ENCODE results near the gene NRG2. TPM values are rescaled to one million over a fixed set of nuclear protein-coding genes. Genes with fewer than 3 reads are reported as not detected.
A peak's percentile ranks its signal among the peaks of the same experiment; 100 is the strongest.

NRG2 gene
- total and polyA plus RNA-seq, 12 donors, result 0.64 to 6.6 (median 2.9) TPM

- Histone ChIP-seq H3K27me3 (peaks cover 0 to 39% (median 0%) of the 10 kb centered on the region in 7 donors), H3K9me3 (no peaks in the 10 kb centered on the region), H3K4me3 (no peak overlapping the region), H3K36me3 (no peaks in the 10 kb centered on the region), H3K27ac (no peak overlapping the region), H3K4me1 (peaks cover 0 to 9% (median 0%) of the 10 kb centered on the region in 9 donors)
- DNase-seq (no peak), ATAC-seq (no peak)
- TF ChIP-seq, protein P1, sequence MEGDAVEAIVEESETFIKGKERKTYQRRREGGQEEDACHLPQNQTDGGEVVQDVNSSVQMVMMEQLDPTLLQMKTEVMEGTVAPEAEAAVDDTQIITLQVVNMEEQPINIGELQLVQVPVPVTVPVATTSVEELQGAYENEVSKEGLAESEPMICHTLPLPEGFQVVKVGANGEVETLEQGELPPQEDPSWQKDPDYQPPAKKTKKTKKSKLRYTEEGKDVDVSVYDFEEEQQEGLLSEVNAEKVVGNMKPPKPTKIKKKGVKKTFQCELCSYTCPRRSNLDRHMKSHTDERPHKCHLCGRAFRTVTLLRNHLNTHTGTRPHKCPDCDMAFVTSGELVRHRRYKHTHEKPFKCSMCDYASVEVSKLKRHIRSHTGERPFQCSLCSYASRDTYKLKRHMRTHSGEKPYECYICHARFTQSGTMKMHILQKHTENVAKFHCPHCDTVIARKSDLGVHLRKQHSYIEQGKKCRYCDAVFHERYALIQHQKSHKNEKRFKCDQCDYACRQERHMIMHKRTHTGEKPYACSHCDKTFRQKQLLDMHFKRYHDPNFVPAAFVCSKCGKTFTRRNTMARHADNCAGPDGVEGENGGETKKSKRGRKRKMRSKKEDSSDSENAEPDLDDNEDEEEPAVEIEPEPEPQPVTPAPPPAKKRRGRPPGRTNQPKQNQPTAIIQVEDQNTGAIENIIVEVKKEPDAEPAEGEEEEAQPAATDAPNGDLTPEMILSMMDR (IDR thresholded peaks at IDR 0.05), result no peak
- intact Hi-C loops (cut with DNase I), result no loop called here
- 42 to 55% methylated on average over 1 of the region's 1 CpG for WGBS, 2 donors
Observed at GRCh38 chr5:140083120-140083519, 40.0 kb upstream of the NRG2 start.

GRCh38 chr5:140076788-140077187 lies 33.7 kb upstream of the NRG2 start:
- Histone ChIP-seq H3K4me3 (no peak overlapping the region), H3K9me3 (no peaks in the 10 kb centered on the region), H3K36me3 (no peaks in the 10 kb centered on the region), H3K4me1 (peaks cover 0 to 7% (median 3%) of the 10 kb centered on the region in 9 donors), H3K27me3 (peaks cover 0 to 20% (median 0%) of the 10 kb centered on the region in 7 donors), H3K27ac (no peak overlapping the region)
- no peak for ATAC-seq
- WGBS, 2 donors, result 67 to 79% methylated on average over 2 of the region's 2 CpGs
- no peak for DNase-seq
- TF ChIP-seq, protein P1 (IDR thresholded peaks at IDR 0.05), result no peak
- intact Hi-C loops (cut with DNase I), result loop anchor here in 5 of 10 donors (5.0 to 10.0 kb wide), 3 partner anchors 66 to 278 kb away; no protein-coding TSS in a partner anchor

DNA sequence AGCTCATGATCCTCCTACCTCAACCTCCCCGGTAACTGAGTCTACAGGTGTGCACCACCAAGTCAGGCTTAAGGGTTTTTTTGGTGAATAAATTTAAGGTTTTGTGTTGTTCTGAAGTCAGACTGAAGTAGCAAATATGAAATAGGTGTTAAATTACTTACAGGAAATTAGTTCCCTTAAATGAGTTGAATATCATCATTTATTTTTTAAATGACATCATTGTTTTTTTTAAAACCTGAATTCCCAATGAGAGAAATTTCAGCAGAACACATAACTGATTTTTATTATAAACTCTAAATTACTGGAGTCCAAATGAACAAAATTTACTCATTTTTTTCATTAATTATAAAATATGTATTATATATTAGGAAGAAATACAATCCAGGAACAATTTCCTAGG lies 33.0 kb upstream of the NRG2 start:
- Histone ChIP-seq H3K4me3 (no peak overlapping the region), H3K4me1 (peaks cover 0 to 7% (median 3%) of the 10 kb centered on the region in 9 donors), H3K9me3 (no peaks in the 10 kb centered on the region), H3K27ac (no peak overlapping the region), H3K36me3 (no peaks in the 10 kb centered on the region), H3K27me3 (peaks cover 0 to 20% (median 0%) of the 10 kb centered on the region in 7 donors)
- 93 to 97% methylated on average over 1 of the region's 1 CpG for WGBS, 2 donors
- no peak for ATAC-seq
- intact Hi-C loops (cut with DNase I), result loop anchor here in 5 of 10 donors (5.0 to 10.0 kb wide), 3 partner anchors 66 to 279 kb away; no protein-coding TSS in a partner anchor
- DNase-seq, result no peak
- TF ChIP-seq, protein P1 (IDR thresholded peaks at IDR 0.05), result no peak

- Histone ChIP-seq H3K4me1 (peaks cover 0 to 7% (median 3%) of the 10 kb centered on the region in 9 donors), H3K27ac (no peak overlapping the region), H3K4me3 (no peak overlapping the region), H3K9me3 (no peaks in the 10 kb centered on the region), H3K27me3 (peaks cover 0 to 23% (median 0%) of the 10 kb centered on the region in 7 donors), H3K36me3 (no peaks in the 10 kb centered on the region)
- TF ChIP-seq, protein P1 (IDR thresholded peaks at IDR 0.05), result peak in 5 of 9 donors; percentile 12 to 42 (median 31)
- ATAC-seq, result no peak
- DNase-seq, result no peak
- 61 to 62% methylated on average over 2 of the region's 2 CpGs for WGBS, 2 donors
- intact Hi-C loops (cut with DNase I), result loop anchor here in 6 of 10 donors (2.0 to 10.0 kb wide), 4 partner anchors 67 to 279 kb away; no protein-coding TSS in a partner anchor
Observed at GRCh38 chr5:140075371-140075770, 32.3 kb upstream of the NRG2 start.

Measured in heart right ventricle (tissue), 16 donors.